Keratinocyte (primary cell): Measurements from ENCODE around the gene TAL1. TPM values are rescaled to one million over a fixed set of nuclear protein-coding genes. Genes with fewer than 3 reads are reported as not detected.

Experiments used
- DNase-seq: peaks from one replicate; pipeline ENCODE4 v3.0.0-alpha.2; 2011; ENCODE audit warnings: low read depth, missing footprints, low spot score
- FAIRE-seq: peaks from 2 replicates; lab custom pipeline; 2011; peaks lifted over from hg19 to GRCh38; lab: Jason Lieb, UNC
- H2AFZ ChIP-seq: 2 replicates; pipeline ENCODE4 v1.6.0; 2012; ENCODE audit warnings: low read length, control low read depth, inconsistent platforms; ENCODE audit not compliant: control insufficient read depth
- H3K27ac ChIP-seq: 2 replicates; pipeline ENCODE4 v1.5.1; 2011; ENCODE audit warnings: low read length; ENCODE audit not compliant: control insufficient read depth, insufficient read depth
- H3K27me3 ChIP-seq: 3 replicates; pipeline ENCODE4 v1.6.0; 2011; ENCODE audit warnings: low read length; ENCODE audit not compliant: control insufficient read depth, insufficient read depth; ENCODE audit errors: extremely low read depth
- H3K36me3 ChIP-seq, 2 experiments: 2 replicates in 1 of 2; 3 replicates in 1 of 2; pipeline ENCODE4 v1.5.1; 2011; ENCODE audit warnings: low read length in 2 of 2, mild to moderate bottlenecking in 1 of 2; ENCODE audit not compliant: control insufficient read depth in 2 of 2, insufficient read depth in 2 of 2; ENCODE audit errors: extremely low read depth in 1 of 2
- H3K4me1 ChIP-seq: 3 replicates; pipeline ENCODE4 v1.5.1; 2011; ENCODE audit warnings: low read length; ENCODE audit not compliant: control insufficient read depth, insufficient read depth; ENCODE audit errors: extremely low read depth
- H3K4me2 ChIP-seq: 3 replicates; pipeline ENCODE4 v1.6.0; 2011; ENCODE audit warnings: low read depth, low read length; ENCODE audit not compliant: control insufficient read depth, insufficient read depth; ENCODE audit errors: extremely low read depth
- H3K4me3 ChIP-seq, 3 experiments: fragments of 200-600 bp in 1 of 3; sonication (generic) in 1 of 3; 2 replicates in 2 of 3; 3 replicates in 1 of 3; pipeline ENCODE4 v1.5.1; 2011 to 2016; ENCODE audit warnings: low read length in 3 of 3, mild to moderate bottlenecking in 3 of 3, control low read depth in 2 of 3, inconsistent platforms in 1 of 3, low read depth in 1 of 3, mixed read lengths in 1 of 3, mixed run types in 1 of 3, moderate library complexity in 1 of 3; ENCODE audit not compliant: control insufficient read depth in 2 of 3, insufficient read depth in 2 of 3; ENCODE audit errors: extremely low read depth in 1 of 3
- H3K79me2 ChIP-seq: 2 replicates; pipeline ENCODE4 v1.6.0; 2012; ENCODE audit warnings: low read length; ENCODE audit not compliant: control insufficient read depth, insufficient read depth
- H3K9ac ChIP-seq: 3 replicates; pipeline ENCODE4 v1.6.0; 2011; ENCODE audit warnings: low read length; ENCODE audit not compliant: control insufficient read depth, insufficient read depth; ENCODE audit errors: extremely low read depth
- H3K9me1 ChIP-seq: 3 replicates; pipeline ENCODE4 v1.6.0; 2011; ENCODE audit warnings: low read length; ENCODE audit not compliant: control insufficient read depth, insufficient read depth; ENCODE audit errors: extremely low read depth
- H3K9me3 ChIP-seq: 2 replicates; pipeline ENCODE4 v1.5.1; 2012; ENCODE audit warnings: low read depth, low read length; ENCODE audit not compliant: control insufficient read depth
- H4K20me1 ChIP-seq: 3 replicates; pipeline ENCODE4 v1.6.0; 2011; ENCODE audit warnings: low read length; ENCODE audit not compliant: control insufficient read depth, insufficient read depth; ENCODE audit errors: extremely low read depth
- CTCF ChIP-seq, 3 experiments: IDR thresholded peaks in 1 of 3; conservative IDR thresholded peaks in 1 of 3; optimal IDR thresholded peaks in 1 of 3; 2 replicates in 2 of 3; 3 replicates in 1 of 3; pipeline versions ENCODE3 to v1.5.1; 2011; ENCODE audit warnings: low read length in 3 of 3, mild to moderate bottlenecking in 3 of 3, moderate library complexity in 2 of 3, control low read depth in 1 of 3, inconsistent platforms in 1 of 3; ENCODE audit not compliant: insufficient read depth in 2 of 3; ENCODE audit errors: extremely low read depth in 1 of 3
- EZH2 ChIP-seq: IDR thresholded peaks from one replicate; pipeline ENCODE4 v1.6.1; 2012; ENCODE audit warnings: inconsistent platforms, mild to moderate bottlenecking, low read length, moderate library complexity
- dilution Hi-C: fragments of 300-500 bp; cut with MboI; formaldehyde crosslinking; loops from one replicate; pipeline ENCODE4 v1.7.0; 2020; ENCODE audit warnings: low sequenced_read_pairs; ENCODE audit not compliant: extremely low pct_ligation_motif_present
- polyA plus RNA-seq, 5 experiments: library from polyadenylated mRNA; depleted of rRNA in 3 of 5; stranded (reverse) in 3 of 5; stranded (forward) in 1 of 5; unstranded in 1 of 5; fragments of >200 nt; gene quantifications; 1 replicate in 1 of 5; 2 replicates in 3 of 5; 3 replicates in 1 of 5; pipeline versions ENCODE4 v1.2.1 to v1.2.3, GENCODE V29; 2011 to 2012; ENCODE audit warnings: missing spikeins in 2 of 5, low read depth in 1 of 5, low replicate concordance in 1 of 5

Gene TAL1
- polyA plus RNA-seq, 1 donor (not counting 4 experiments of a cell fraction or from before 2014, with no cell fraction given), result not detected

- no peak overlapping the region for H3K27ac ChIP-seq
- no peak for DNase-seq
- H3K9ac ChIP-seq, result no peak overlapping the region
- no peaks in the 10 kb centered on the region for H3K9me1 ChIP-seq
- H3K36me3 ChIP-seq, result no peaks in the 10 kb centered on the region
- no peak overlapping the region for H3K4me3 ChIP-seq
- peaks cover 6% of the 10 kb centered on the region for H3K4me1 ChIP-seq
- dilution Hi-C loops, result no loop called here
- TF ChIP-seq CTCF (optimal IDR thresholded peaks at IDR 0.05 in 1 of 3, IDR thresholded peaks at IDR 0.05 in 1 of 3, conservative IDR thresholded peaks at IDR 0.05 in 1 of 3; ENCODE audit: extremely low read depth in 1 of 3, insufficient read depth in 2 of 3, low read length in 3 of 3) (no peak), EZH2 (no peak)
- H3K79me2 ChIP-seq, result no peaks in the 10 kb centered on the region
- no peaks in the 10 kb centered on the region for H3K27me3 ChIP-seq
- FAIRE-seq, result no peak
- H4K20me1 ChIP-seq, result no peaks in the 10 kb centered on the region
- H3K9me3 ChIP-seq, result no peaks in the 10 kb centered on the region
- H2AFZ ChIP-seq, result no peak overlapping the region
- no peak overlapping the region for H3K4me2 ChIP-seq
These were observed 20.2 kb downstream of the TAL1 start for GRCh38 chr1:47211796-47212269.

GRCh38 chr1:47210666-47211065 lies 21.4 kb downstream of the TAL1 start:
- peaks cover 6% of the 10 kb centered on the region for H3K4me1 ChIP-seq
- dilution Hi-C loops, result no loop called here
- FAIRE-seq, result no peak
- H3K9me1 ChIP-seq, result no peaks in the 10 kb centered on the region
- no peak overlapping the region for H2AFZ ChIP-seq
- no peak overlapping the region for H3K4me2 ChIP-seq
- DNase-seq, result no peak
- H3K79me2 ChIP-seq, result no peaks in the 10 kb centered on the region
- no peaks in the 10 kb centered on the region for H3K9me3 ChIP-seq
- no peaks in the 10 kb centered on the region for H4K20me1 ChIP-seq
- H3K9ac ChIP-seq, result no peak overlapping the region
- H3K36me3 ChIP-seq, result no peaks in the 10 kb centered on the region
- H3K4me3 ChIP-seq, result no peak overlapping the region
- no peak for TF ChIP-seq CTCF (optimal IDR thresholded peaks at IDR 0.05 in 1 of 3, IDR thresholded peaks at IDR 0.05 in 1 of 3, conservative IDR thresholded peaks at IDR 0.05 in 1 of 3; ENCODE audit: extremely low read depth in 1 of 3, insufficient read depth in 2 of 3, low read length in 3 of 3)
- TF ChIP-seq EZH2, result no peak
- no peaks in the 10 kb centered on the region for H3K27me3 ChIP-seq
- H3K27ac ChIP-seq, result no peak overlapping the region
